DOHH2 (cell line): ENCODE data around the gene TDRD7.

Experiments used
- CTCF ChIP-seq: fragments of 200-600 bp; sonication (generic); IDR thresholded peaks from one replicate; pipeline ENCODE4 v1.5.1; 2014; ENCODE audit warnings: antibody characterized with exemption, mild to moderate bottlenecking, low read depth, low read length; ENCODE audit not compliant: poor library complexity, severe bottlenecking
- EZH2phosphoT487 ChIP-seq: fragments of 200-600 bp; sonication (generic); IDR thresholded peaks from 2 replicates; pipeline ENCODE4 v1.6.1; 2017; ENCODE audit warnings: borderline replicate concordance, mild to moderate bottlenecking, antibody characterized with exemption, low read length, moderate library complexity, mixed read lengths

- TF ChIP-seq CTCF, result no peak
- TF ChIP-seq EZH2phosphoT487, result no peak
These were observed 45.4 kb upstream of the TDRD7 start for GRCh38 chr9:97366476-97366875.
